ENCODE results near the gene NUDT1.

GRCh38 chr7:2217206-2217605 is 24.8 kb upstream of the NUDT1 start:
- TF ChIP-seq POLR2A (IDR thresholded peaks at IDR 0.05) (no peak), CTCF (IDR thresholded peaks at IDR 0.05) (no peak)
